ENCODE data around the gene TCF7L2.

TCF7L2 gene

DNA sequence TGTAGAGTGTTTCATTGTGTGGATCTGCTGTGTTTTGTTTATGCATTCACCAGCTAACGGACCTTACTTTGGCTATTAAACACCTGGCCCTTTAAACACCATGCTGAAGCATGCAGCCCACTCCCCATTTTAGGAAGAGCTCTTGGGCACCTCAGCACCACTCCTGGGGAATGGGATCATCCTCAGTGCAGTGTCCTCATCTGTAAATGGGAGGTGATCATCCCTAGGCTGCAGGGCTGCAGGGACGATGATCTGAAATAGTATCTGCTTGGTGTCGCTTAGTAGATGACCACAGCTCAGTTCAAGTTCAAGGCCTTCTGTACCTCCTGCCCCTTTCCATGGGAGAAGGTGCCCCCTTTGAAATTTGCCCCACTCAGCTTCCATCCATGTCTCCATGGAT is 229.9 kb downstream of the TCF7L2 start:
- DNase-seq, result no peak

DNA sequence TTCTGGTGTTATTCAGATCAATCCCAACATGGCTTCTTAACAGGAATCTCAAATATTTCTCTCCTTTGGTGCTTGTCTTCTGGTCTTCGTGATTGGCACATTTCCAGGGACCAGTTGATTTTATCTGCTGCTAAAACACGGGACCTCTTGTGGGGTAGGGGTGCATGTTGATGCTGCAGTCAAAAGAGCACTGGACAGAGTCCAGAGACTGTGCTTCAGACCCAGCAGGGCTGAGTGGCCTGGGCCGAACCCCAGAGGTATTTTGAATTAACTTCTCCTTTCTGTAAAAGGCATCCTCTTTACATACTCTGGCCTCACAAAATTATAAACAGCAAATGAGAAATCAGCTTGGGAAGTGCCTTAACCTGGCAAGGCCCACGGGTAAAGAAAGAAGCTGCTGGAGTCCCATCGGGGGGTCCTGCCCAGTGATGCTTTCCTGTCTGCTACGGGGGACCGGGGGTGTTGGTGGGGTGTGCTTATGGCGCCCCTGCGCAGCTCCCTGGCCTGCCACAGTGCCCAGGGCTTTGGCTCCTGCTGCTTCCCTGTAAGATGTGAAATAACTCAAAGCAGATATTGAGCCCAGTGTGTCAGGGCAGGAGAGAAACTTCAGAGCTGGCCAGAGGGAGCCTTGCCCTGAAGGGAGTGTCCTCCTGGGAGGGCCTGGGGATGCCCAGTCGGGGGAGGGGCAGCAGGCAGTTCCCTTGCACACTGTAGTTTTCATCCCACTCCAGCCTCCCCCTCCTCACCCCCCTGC is 230.5 kb downstream of the TCF7L2 start:
- DNase-seq, result peak in 1 of 14 donors; percentile 20

- DNase-seq, result no peak
These were observed 232.1 kb downstream of the TCF7L2 start for GRCh38 chr10:113182154-113182553.

DNA sequence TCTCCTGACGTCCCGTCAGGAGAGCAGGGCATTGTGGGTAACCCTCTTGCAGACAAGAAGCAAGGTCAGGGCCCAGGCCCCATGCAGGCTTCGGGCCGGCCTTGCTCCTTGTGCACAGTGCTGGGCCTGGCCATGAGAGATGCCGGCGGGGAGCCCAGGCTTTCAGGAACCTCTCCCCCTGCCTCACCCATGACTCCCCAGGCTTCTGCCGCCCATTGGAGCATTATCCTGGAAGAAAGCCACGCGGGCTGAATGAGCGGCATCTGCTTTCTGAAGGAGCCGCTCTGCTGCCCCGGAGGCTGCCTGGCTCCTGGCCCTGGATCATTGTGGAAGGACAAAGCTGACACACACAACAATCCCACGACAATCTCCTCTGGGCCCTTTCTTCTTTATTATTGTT is 233.5 kb downstream of the TCF7L2 start:
- peak in 7 of 14 donors; percentile 20 to 76 (median 37) for DNase-seq

- DNase-seq, result peak in 11 of 14 donors; percentile 13 to 80 (median 51)
These were observed 237.2 kb downstream of the TCF7L2 start for GRCh38 chr10:113187063-113187777.

DNA sequence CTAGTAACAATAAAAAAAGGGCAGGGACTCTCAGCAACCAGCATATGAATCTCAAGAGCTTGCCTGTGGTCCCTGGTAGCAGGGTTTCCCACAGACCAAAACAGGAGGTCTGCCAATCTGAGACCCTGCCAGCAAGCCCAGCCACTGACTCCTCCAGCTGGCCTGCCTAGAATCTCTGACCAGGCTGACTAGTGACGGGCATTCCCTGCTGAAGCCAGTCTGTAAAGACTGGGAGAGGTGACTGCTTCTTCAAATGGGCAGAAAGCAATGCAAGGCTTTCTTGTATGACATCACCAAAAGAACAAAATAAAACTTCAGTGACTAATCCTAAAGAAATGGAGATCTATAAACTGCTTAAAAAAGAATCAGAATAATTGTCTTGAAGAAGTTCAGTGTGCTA is 249.4 kb downstream of the TCF7L2 start:
- no peak for DNase-seq

GRCh38 chr10:113202011-113202410 is 252.0 kb downstream of the TCF7L2 start:
- no peak for DNase-seq

DNA sequence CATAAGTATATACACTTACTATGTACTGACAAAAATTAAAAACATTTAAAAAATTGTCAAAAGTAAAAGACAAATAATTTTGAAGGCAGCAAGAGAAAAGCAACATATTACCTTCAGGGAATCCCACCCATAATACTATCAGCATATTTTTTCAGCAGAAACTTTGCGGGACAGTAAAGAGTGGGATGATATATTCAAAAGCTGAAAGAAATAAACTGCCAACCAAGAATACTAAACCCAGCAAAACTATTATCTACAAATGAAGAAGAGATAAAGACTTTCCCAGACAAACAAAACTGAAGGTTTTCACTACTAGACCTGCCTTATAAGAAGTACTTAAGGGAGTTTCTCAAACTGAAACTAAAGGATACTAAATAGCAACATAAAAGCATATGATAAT is 257.9 kb downstream of the TCF7L2 start:
- DNase-seq, result no peak

- DNase-seq, result no peak
These were observed 263.0 kb downstream of the TCF7L2 start for GRCh38 chr10:113213035-113213434.

DNA sequence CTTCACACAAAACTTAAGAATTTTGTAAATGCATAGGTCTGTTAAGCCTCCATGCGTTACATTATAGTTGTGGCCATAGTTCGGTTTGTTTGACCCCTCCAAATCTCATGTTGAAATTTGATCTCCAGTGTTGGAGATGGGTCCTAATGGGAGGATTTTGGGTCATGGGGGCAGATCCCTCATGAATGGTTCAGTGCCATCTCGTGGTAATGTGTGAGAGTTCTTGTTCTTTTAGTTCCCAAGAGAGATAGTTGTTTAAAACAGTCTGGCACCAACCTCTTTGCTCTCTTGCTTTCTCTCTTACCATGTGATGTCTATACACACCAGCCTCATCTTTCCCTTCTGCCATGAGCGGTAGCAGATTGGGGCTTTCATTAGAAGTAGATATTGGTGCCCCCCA is 264.3 kb downstream of the TCF7L2 start:
- no peak for DNase-seq

- no peak for DNase-seq
These were observed 266.1 kb downstream of the TCF7L2 start for GRCh38 chr10:113216102-113216501.

Measured in C1 segment of cervical spinal cord (tissue), 14 donors.